Endodermal cell (in vitro differentiated cells): ENCODE results near the gene CAPZB. TPM values are rescaled to one million over a fixed set of nuclear protein-coding genes. Genes with fewer than 3 reads are reported as not detected.

Experiments used
- DNase-seq: peaks from one replicate; pipeline ENCODE4 v3.0.0-alpha.2; 2017
- H3K27ac ChIP-seq: 2 replicates; pipeline ENCODE4 v1.5.1; 2013; ENCODE audit warnings: mild to moderate bottlenecking, low read depth, low read length, moderate library complexity
- H3K27me3 ChIP-seq: 2 replicates; pipeline ENCODE4 v1.6.1; 2013; ENCODE audit warnings: mild to moderate bottlenecking, low read length, moderate library complexity; ENCODE audit not compliant: insufficient read depth, control insufficient read depth, poor library complexity, severe bottlenecking
- H3K36me3 ChIP-seq: 2 replicates; pipeline ENCODE4 v1.7.0; 2013; ENCODE audit warnings: mild to moderate bottlenecking, low read length, moderate library complexity; ENCODE audit not compliant: control insufficient read depth, insufficient read depth
- H3K4me1 ChIP-seq: one replicate; pipeline ENCODE4 v1.7.0; 2013; ENCODE audit warnings: low read length; ENCODE audit not compliant: control insufficient read depth, insufficient read depth
- H3K4me3 ChIP-seq: 2 replicates; pipeline ENCODE4 v1.5.1; 2013; ENCODE audit warnings: mild to moderate bottlenecking, low read length, moderate library complexity
- H3K9ac ChIP-seq: 2 replicates; pipeline ENCODE4 v1.6.1; 2013; ENCODE audit warnings: mild to moderate bottlenecking, low read length, moderate library complexity; ENCODE audit not compliant: poor library complexity, severe bottlenecking; ENCODE audit errors: extremely low read depth
- H3K9me3 ChIP-seq: 2 replicates; pipeline ENCODE4 v1.6.1; 2013; ENCODE audit warnings: mild to moderate bottlenecking, low read length, moderate library complexity; ENCODE audit not compliant: control insufficient read depth
- H3K27ac Mint-ChIP-seq: 2 replicates; pipeline ENCODE4 v1.8.0; 2020; ENCODE audit warnings: mixed read lengths
- H3K27me3 Mint-ChIP-seq: 2 replicates; pipeline ENCODE4 v1.8.0; 2021; ENCODE audit warnings: mild to moderate bottlenecking, mixed read lengths; ENCODE audit not compliant: insufficient read depth
- H3K36me3 Mint-ChIP-seq: 2 replicates; pipeline ENCODE4 v1.8.0; 2020; ENCODE audit warnings: low read depth, mixed read lengths
- H3K4me1 Mint-ChIP-seq: 2 replicates; pipeline ENCODE4 v1.8.0; 2020; ENCODE audit warnings: mixed read lengths
- H3K4me3 Mint-ChIP-seq: 2 replicates; pipeline ENCODE4 v1.8.0; 2020; ENCODE audit warnings: mild to moderate bottlenecking, moderate library complexity, mixed read lengths
- H3K9me3 Mint-ChIP-seq: 2 replicates; pipeline ENCODE4 v1.8.0; 2020; ENCODE audit warnings: mild to moderate bottlenecking, mixed read lengths
- CTCF ChIP-seq: fragments of 200-600 bp; sonication (generic); conservative IDR thresholded peaks from 2 replicates; pipeline ENCODE4 v1.5.0; 2021; ENCODE audit warnings: antibody characterized with exemption, mild to moderate bottlenecking
- WGBS, 2 experiments: methylation state at CpG; one replicate each; pipeline versions ENCODE4 v1.1.5 to v1.1.7; 2013; ENCODE audit warnings: missing lambda C conversion rate in 2 of 2, mixed read lengths in 1 of 2; ENCODE audit not compliant: insufficient coverage in 1 of 2, insufficient read length in 1 of 2; 5-methylcytosine and 5-hydroxymethylcytosine counted together
- total RNA-seq, 2 donors: library from RNA; stranded (reverse); fragmentation: NEBNext Ultra II Directional in 1 of 2; extraction: Animal tissue kit (Norgen Biotek cat#: 25700) in 1 of 2; gene quantifications; 2 replicates in 1 of 2; 3 replicates in 1 of 2; pipeline ENCODE4 v1.2.1, GENCODE V29; 2021

Gene CAPZB
- total RNA-seq, 2 donors from 2014 or later, result 334 to 362 TPM

DNA sequence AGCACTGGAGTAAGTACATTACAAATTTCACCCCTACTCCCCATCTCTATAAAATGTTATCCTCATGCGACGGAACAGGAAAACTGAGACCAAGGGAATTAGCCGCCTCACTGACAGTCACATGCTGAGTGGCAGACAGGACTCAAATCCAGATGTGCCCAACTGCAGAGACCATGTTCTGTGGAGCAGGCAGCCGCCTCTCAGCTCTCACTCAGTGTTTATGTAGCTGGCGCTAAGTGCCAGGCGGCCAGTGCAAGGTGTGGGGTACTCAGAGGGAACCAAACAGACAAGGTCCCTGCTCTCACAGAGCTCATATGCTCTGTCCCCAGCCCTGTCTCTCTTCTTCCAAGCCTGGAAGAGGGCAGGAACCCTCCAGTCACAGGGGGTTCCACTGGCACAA lies 5.1 kb downstream of the CAPZB start:
- H3K27ac Mint-ChIP-seq, result peak overlapping the region; percentile 36
- no peaks in the 10 kb centered on the region for H3K27me3 Mint-ChIP-seq

GRCh38 chr1:19479351-19480120 lies 5.8 kb downstream of the CAPZB start:
- peaks cover 36% of the 10 kb centered on the region for H3K36me3 Mint-ChIP-seq
- H3K9me3 Mint-ChIP-seq, result no peaks in the 10 kb centered on the region
- WGBS, 2 experiments, result 64 to 70% methylated on average over 5 to 6 of the region's 6 CpGs
- peaks cover 22% of the 10 kb centered on the region for H3K4me1 ChIP-seq
- H3K9me3 ChIP-seq, result no peaks in the 10 kb centered on the region
- H3K27me3 Mint-ChIP-seq, result no peaks in the 10 kb centered on the region
- H3K4me1 Mint-ChIP-seq, result peaks cover 51% of the 10 kb centered on the region
- no peak for DNase-seq
- no peak overlapping the region for H3K4me3 ChIP-seq
- no peak for TF ChIP-seq CTCF
- H3K27ac ChIP-seq, result no peak overlapping the region
- no peak overlapping the region for H3K9ac ChIP-seq
- H3K27ac Mint-ChIP-seq, result peak overlapping the region; percentile 55
- H3K4me3 Mint-ChIP-seq, result no peak overlapping the region
- H3K27me3 ChIP-seq, result no peaks in the 10 kb centered on the region
- H3K36me3 ChIP-seq, result peaks cover 61% of the 10 kb centered on the region

More for the DNA sequence above, 5.1 kb downstream of the CAPZB start:
- no peak overlapping the region for H3K4me3 ChIP-seq
- no peaks in the 10 kb centered on the region for H3K27me3 ChIP-seq
- TF ChIP-seq CTCF, result no peak
- no peak overlapping the region for H3K9ac ChIP-seq
- 89 to 90% methylated on average over 4 to 6 of the region's 6 CpGs for WGBS, 2 experiments
- no peaks in the 10 kb centered on the region for H3K9me3 Mint-ChIP-seq
- H3K9me3 ChIP-seq, result no peaks in the 10 kb centered on the region
- DNase-seq, result no peak
- H3K36me3 Mint-ChIP-seq, result peaks cover 36% of the 10 kb centered on the region
- H3K4me1 ChIP-seq, result peaks cover 22% of the 10 kb centered on the region
- H3K36me3 ChIP-seq, result peaks cover 61% of the 10 kb centered on the region
- no peak overlapping the region for H3K27ac ChIP-seq
- no peak overlapping the region for H3K4me3 Mint-ChIP-seq
- peaks cover 48% of the 10 kb centered on the region for H3K4me1 Mint-ChIP-seq

GRCh38 chr1:19478322-19478721 lies 7.0 kb downstream of the CAPZB start:
- no peaks in the 10 kb centered on the region for H3K9me3 Mint-ChIP-seq
- H3K4me3 ChIP-seq, result no peak overlapping the region
- no peak overlapping the region for H3K27ac Mint-ChIP-seq
- peaks cover 66% of the 10 kb centered on the region for H3K36me3 ChIP-seq
- H3K27me3 Mint-ChIP-seq, result no peaks in the 10 kb centered on the region
- H3K27ac ChIP-seq, result no peak overlapping the region
- no peak for TF ChIP-seq CTCF
- peaks cover 44% of the 10 kb centered on the region for H3K4me1 Mint-ChIP-seq
- peaks cover 20% of the 10 kb centered on the region for H3K4me1 ChIP-seq
- DNase-seq, result no peak
- no peak overlapping the region for H3K4me3 Mint-ChIP-seq
- WGBS, 2 experiments, result 83 to 85% methylated on average over 8 to 9 of the region's 9 CpGs
- H3K9ac ChIP-seq, result no peak overlapping the region
- no peaks in the 10 kb centered on the region for H3K9me3 ChIP-seq
- H3K36me3 Mint-ChIP-seq, result peaks cover 33% of the 10 kb centered on the region
- H3K27me3 ChIP-seq, result no peaks in the 10 kb centered on the region
